Dendritic cell treated with granulocyte-macrophage colony-stimulating factor and Interleukin-4, amounts not matched to agents 40 ng/mL and 50 ng/mL, for 4 days (primary cell): ENCODE results near the gene LRP8.

ENCODE experiments used
- H3K27ac Mint-ChIP-seq: one replicate; pipeline ENCODE4 v1.8.0; 2022; ENCODE audit warnings: mild to moderate bottlenecking, mixed read lengths
- H3K27me3 Mint-ChIP-seq: one replicate; pipeline ENCODE4 v1.8.0; 2022; ENCODE audit warnings: mild to moderate bottlenecking, mixed read lengths
- H3K36me3 Mint-ChIP-seq: one replicate; pipeline ENCODE4 v1.8.0; 2022; ENCODE audit warnings: low read depth, mixed read lengths
- H3K4me1 Mint-ChIP-seq: one replicate; pipeline ENCODE4 v1.8.0; 2022; ENCODE audit warnings: low read depth, mixed read lengths
- H3K4me3 Mint-ChIP-seq: one replicate; pipeline ENCODE4 v1.8.0; 2022; ENCODE audit warnings: mild to moderate bottlenecking, moderate library complexity, mixed read lengths
- H3K9me3 Mint-ChIP-seq: one replicate; pipeline ENCODE4 v1.8.0; 2022; ENCODE audit warnings: mixed read lengths
- intact Hi-C: fragments of 100-400 bp; cut with micrococcal nuclease; formaldehyde crosslinking; loops from one replicate; pipeline ENCODE4 v1.15.0; 2022

LRP8 gene

GRCh38 chr1:53328009-53328461 is at the start of gene LRP8:
Gene LRP8 (minus strand): TSS chr1:53328070. CDS start chr1:53327912, 158 bp downstream.
- H3K4me3 Mint-ChIP-seq, result peak within 1 kb of the TSS; percentile 93
- H3K27ac Mint-ChIP-seq, result peak within 1 kb of the TSS; percentile 90
- peaks cover 29% of the 10 kb centered on the region for H3K36me3 Mint-ChIP-seq
- intact Hi-C loops, result no loop called here
- H3K4me1 Mint-ChIP-seq, result peaks cover 51% of the 10 kb centered on the region
- H3K27me3 Mint-ChIP-seq, result no peaks in the 10 kb centered on the region
- no peaks in the 10 kb centered on the region for H3K9me3 Mint-ChIP-seq

- H3K27ac Mint-ChIP-seq, result no peak overlapping the region
- peaks cover 13% of the 10 kb centered on the region for H3K27me3 Mint-ChIP-seq
- intact Hi-C loops, result no loop called here
- no peaks in the 10 kb centered on the region for H3K9me3 Mint-ChIP-seq
- no peaks in the 10 kb centered on the region for H3K4me1 Mint-ChIP-seq
- no peaks in the 10 kb centered on the region for H3K36me3 Mint-ChIP-seq
- no peak overlapping the region for H3K4me3 Mint-ChIP-seq
Measured at GRCh38 chr1:53377438-53377841, 49.6 kb upstream of the LRP8 start.

GRCh38 chr1:53376742-53377437 is 49.0 kb upstream of the LRP8 start:
- intact Hi-C loops, result no loop called here
- H3K9me3 Mint-ChIP-seq, result no peaks in the 10 kb centered on the region
- no peaks in the 10 kb centered on the region for H3K36me3 Mint-ChIP-seq
- peaks cover 13% of the 10 kb centered on the region for H3K27me3 Mint-ChIP-seq
- H3K4me1 Mint-ChIP-seq, result no peaks in the 10 kb centered on the region
- peak overlapping the region; percentile 24 for H3K27ac Mint-ChIP-seq
- no peak overlapping the region for H3K4me3 Mint-ChIP-seq

GRCh38 chr1:53376041-53376461 is 48.2 kb upstream of the LRP8 start:
- H3K4me3 Mint-ChIP-seq, result no peak overlapping the region
- H3K36me3 Mint-ChIP-seq, result no peaks in the 10 kb centered on the region
- no peak overlapping the region for H3K27ac Mint-ChIP-seq
- H3K4me1 Mint-ChIP-seq, result no peaks in the 10 kb centered on the region
- H3K27me3 Mint-ChIP-seq, result peaks cover 8% of the 10 kb centered on the region
- H3K9me3 Mint-ChIP-seq, result no peaks in the 10 kb centered on the region
- intact Hi-C loops, result no loop called here

GRCh38 chr1:53375440-53375839 is 47.6 kb upstream of the LRP8 start:
- no peaks in the 10 kb centered on the region for H3K4me1 Mint-ChIP-seq
- peaks cover 6% of the 10 kb centered on the region for H3K27me3 Mint-ChIP-seq
- no peaks in the 10 kb centered on the region for H3K36me3 Mint-ChIP-seq
- H3K4me3 Mint-ChIP-seq, result no peak overlapping the region
- H3K27ac Mint-ChIP-seq, result no peak overlapping the region
- no peaks in the 10 kb centered on the region for H3K9me3 Mint-ChIP-seq
- intact Hi-C loops, result no loop called here

- peaks cover 3% of the 10 kb centered on the region for H3K27me3 Mint-ChIP-seq
- intact Hi-C loops, result no loop called here
- no peaks in the 10 kb centered on the region for H3K36me3 Mint-ChIP-seq
- no peak overlapping the region for H3K27ac Mint-ChIP-seq
- no peak overlapping the region for H3K4me3 Mint-ChIP-seq
- H3K9me3 Mint-ChIP-seq, result no peaks in the 10 kb centered on the region
- H3K4me1 Mint-ChIP-seq, result peaks cover 10% of the 10 kb centered on the region
Measured at GRCh38 chr1:53373246-53373645, 45.4 kb upstream of the LRP8 start.

- intact Hi-C loops, result no loop called here
- H3K9me3 Mint-ChIP-seq, result no peaks in the 10 kb centered on the region
- H3K4me3 Mint-ChIP-seq, result no peak overlapping the region
- H3K36me3 Mint-ChIP-seq, result peaks cover 6% of the 10 kb centered on the region
- H3K27ac Mint-ChIP-seq, result no peak overlapping the region
- peaks cover 3% of the 10 kb centered on the region for H3K27me3 Mint-ChIP-seq
- H3K4me1 Mint-ChIP-seq, result peaks cover 17% of the 10 kb centered on the region
Measured at GRCh38 chr1:53372501-53372951, 44.7 kb upstream of the LRP8 start.

- Mint-ChIP-seq H3K9me3 (no peaks in the 10 kb centered on the region), H3K4me3 (no peak overlapping the region), H3K4me1 (peaks cover 24% of the 10 kb centered on the region), H3K27ac (no peak overlapping the region), H3K27me3 (peaks cover 3% of the 10 kb centered on the region), H3K36me3 (peaks cover 6% of the 10 kb centered on the region)
- intact Hi-C loops, result no loop called here
Measured at GRCh38 chr1:53371851-53372250, 44.0 kb upstream of the LRP8 start.

- Mint-ChIP-seq H3K4me3 (no peak overlapping the region), H3K27ac (no peak overlapping the region), H3K36me3 (peaks cover 6% of the 10 kb centered on the region), H3K4me1 (peaks cover 31% of the 10 kb centered on the region), H3K9me3 (no peaks in the 10 kb centered on the region), H3K27me3 (peaks cover 1% of the 10 kb centered on the region)
- intact Hi-C loops, result no loop called here
Measured at GRCh38 chr1:53371121-53371666, 43.3 kb upstream of the LRP8 start.

GRCh38 chr1:53370369-53370961 is 42.6 kb upstream of the LRP8 start:
- Mint-ChIP-seq H3K4me1 (peaks cover 38% of the 10 kb centered on the region), H3K27ac (peak overlapping the region; percentile 40), H3K27me3 (no peaks in the 10 kb centered on the region)

GRCh38 chr1:53369761-53370160 is 41.9 kb upstream of the LRP8 start:
- Mint-ChIP-seq H3K27ac (peak overlapping the region; percentile 40), H3K27me3 (no peaks in the 10 kb centered on the region), H3K4me1 (peaks cover 45% of the 10 kb centered on the region), H3K9me3 (no peaks in the 10 kb centered on the region), H3K4me3 (no peak overlapping the region), H3K36me3 (peaks cover 6% of the 10 kb centered on the region)
- intact Hi-C loops, result no loop called here

More at GRCh38 chr1:53370369-53370961, 42.6 kb upstream of the LRP8 start:
- H3K9me3 Mint-ChIP-seq, result no peaks in the 10 kb centered on the region
- peaks cover 6% of the 10 kb centered on the region for H3K36me3 Mint-ChIP-seq
- intact Hi-C loops, result no loop called here
- no peak overlapping the region for H3K4me3 Mint-ChIP-seq

GRCh38 chr1:53369034-53369750 is 41.3 kb upstream of the LRP8 start:
- Mint-ChIP-seq H3K27me3 (no peaks in the 10 kb centered on the region), H3K4me3 (no peak overlapping the region), H3K36me3 (peaks cover 6% of the 10 kb centered on the region), H3K27ac (peak overlapping the region; percentile 93), H3K9me3 (no peaks in the 10 kb centered on the region), H3K4me1 (peaks cover 49% of the 10 kb centered on the region)
- intact Hi-C loops, result no loop called here

- Mint-ChIP-seq H3K27me3 (no peaks in the 10 kb centered on the region), H3K36me3 (peaks cover 8% of the 10 kb centered on the region), H3K27ac (peak overlapping the region; percentile 93), H3K9me3 (no peaks in the 10 kb centered on the region), H3K4me3 (peak overlapping the region; percentile 92), H3K4me1 (peaks cover 57% of the 10 kb centered on the region)
- intact Hi-C loops, result no loop called here
Measured at GRCh38 chr1:53368314-53369033, 40.6 kb upstream of the LRP8 start.
